HepG2 (cell line): ENCODE measurements around the gene ADSS1. TPM values are rescaled to one million over a fixed set of nuclear protein-coding genes. Genes with fewer than 3 reads are reported as not detected.

Source experiments
- ARID2 ChIP-seq: sonication (generic); formaldehyde crosslinking; IDR thresholded peaks from 2 replicates; pipeline ENCODE4 v1.8.1; 2022; ENCODE audit warnings: mild to moderate bottlenecking, missing genetic modification reagents, borderline replicate concordance
- BHLHE40 ChIP-seq: IDR thresholded peaks from 2 replicates; pipeline ENCODE4 v1.6.1; 2011; ENCODE audit warnings: low read length, improper control_type of control experiment
- DPF2 ChIP-seq: sonication (generic); formaldehyde crosslinking; IDR thresholded peaks from 2 replicates; pipeline ENCODE4 v1.4.0; 2020; ENCODE audit warnings: mild to moderate bottlenecking, low read depth, missing genetic modification reagents, borderline replicate concordance
- FOSL2 ChIP-seq: sonication (generic); formaldehyde crosslinking; IDR thresholded peaks from 2 replicates; pipeline ENCODE4 v1.4.0; 2020; ENCODE audit warnings: missing genetic modification reagents
- GABPA ChIP-seq, 2 experiments: IDR thresholded peaks; 2 replicates each; pipeline ENCODE4 v1.6.1; 2011 to 2016; ENCODE audit warnings: low read depth in 2 of 2, low read length in 1 of 2, missing biosample characterization in 1 of 2, missing genetic modification characterization in 1 of 2
- HOXA9 ChIP-seq: sonication (generic); formaldehyde crosslinking; IDR thresholded peaks from 2 replicates; pipeline ENCODE4 v1.8.1; 2022; ENCODE audit warnings: missing genetic modification reagents, mild to moderate bottlenecking, moderate library complexity, borderline replicate concordance
- KDM1A ChIP-seq: IDR thresholded peaks from 2 replicates; pipeline ENCODE4 v1.6.1; 2016; ENCODE audit warnings: missing compliant biosample characterization
- PCBP2 ChIP-seq: fragments of 200-400 bp; formaldehyde crosslinking; optimal IDR thresholded peaks from 2 replicates; pipeline ENCODE3; 2018; ENCODE audit warnings: low read length, low read depth; ENCODE audit not compliant: poor library complexity, severe bottlenecking
- SOX13 ChIP-seq, 3 experiments: fragments of 450-650 bp in 1 of 3; sonication (generic) in 1 of 3; formaldehyde crosslinking in 1 of 3; IDR thresholded peaks in 2 of 3; conservative IDR thresholded peaks in 1 of 3; 2 replicates each; pipeline versions ENCODE4 v1.5.0 to v1.6.1; 2016 to 2020; ENCODE audit warnings: antibody characterized with exemption in 1 of 3, mild to moderate bottlenecking in 1 of 3, missing compliant biosample characterization in 1 of 3, missing genetic modification reagents in 1 of 3, moderate library complexity in 1 of 3
- SPEN ChIP-seq: sonication (generic); formaldehyde crosslinking; IDR thresholded peaks from 2 replicates; pipeline ENCODE4 v1.5.1; 2020; ENCODE audit warnings: low read depth, mild to moderate bottlenecking, missing genetic modification reagents
- YEATS2 ChIP-seq: sonication (generic); formaldehyde crosslinking; IDR thresholded peaks from 2 replicates; pipeline ENCODE4 v1.4.0; 2020; ENCODE audit warnings: missing genetic modification reagents, borderline replicate concordance
- ZGPAT ChIP-seq: IDR thresholded peaks from 2 replicates; pipeline ENCODE4 v1.6.1; 2016; ENCODE audit warnings: mild to moderate bottlenecking
- ZNF256 ChIP-seq: sonication (generic); formaldehyde crosslinking; conservative IDR thresholded peaks from 2 replicates; pipeline ENCODE4 v1.4.0; 2020; ENCODE audit warnings: missing genetic modification reagents
- ZNF33A ChIP-seq: sonication (generic); formaldehyde crosslinking; IDR thresholded peaks from 2 replicates; pipeline ENCODE4 v1.5.1; 2020; ENCODE audit warnings: missing genetic modification reagents, mild to moderate bottlenecking, moderate library complexity, borderline replicate concordance
- ZNF431 ChIP-seq: sonication (generic); formaldehyde crosslinking; IDR thresholded peaks from 2 replicates; pipeline ENCODE4 v1.9.0; 2022; ENCODE audit warnings: missing genetic modification reagents, low read depth, mild to moderate bottlenecking, borderline replicate concordance
- ZNF484 ChIP-seq: sonication (generic); formaldehyde crosslinking; IDR thresholded peaks from 2 replicates; pipeline ENCODE4 v1.5.1; 2020; ENCODE audit warnings: mild to moderate bottlenecking, low read depth, missing genetic modification reagents, borderline replicate concordance
- ZNF850 ChIP-seq: sonication (generic); formaldehyde crosslinking; conservative IDR thresholded peaks from 2 replicates; pipeline ENCODE4 v1.9.0; 2021; ENCODE audit warnings: mild to moderate bottlenecking, missing genetic modification reagents
- polyA plus RNA-seq, 8 experiments: library from polyadenylated mRNA; depleted of rRNA in 3 of 8; stranded (reverse) in 7 of 8; unstranded in 1 of 8; fragments of >200 nt; fragmentation: Illumina TruSeq in 4 of 8; extraction: Trizol in 4 of 8; gene quantifications; 2 replicates each; pipeline versions ENCODE4 v1.2.1 to v1.2.3, GENCODE V29; 2011 to 2016; ENCODE audit warnings: low read depth in 4 of 8, missing spikeins in 1 of 8, mixed read lengths in 1 of 8; ENCODE audit not compliant: insufficient read depth in 1 of 8
- total RNA-seq, 5 experiments: library from RNA; depleted of rRNA; stranded (reverse); fragments of >200 nt; fragmentation: Illumina TruSeq; extraction: Trizol; gene quantifications; 2 replicates each; pipeline ENCODE4 v1.2.3, GENCODE V29; 2016; ENCODE audit warnings: low read depth in 1 of 5
- TF ChIP-seq, protein P1 (sequence below): sonication (generic); formaldehyde crosslinking; IDR thresholded peaks from 2 replicates; pipeline ENCODE4 v1.8.0; 2022; ENCODE audit warnings: mild to moderate bottlenecking, missing genetic modification reagents, moderate library complexity
- TF ChIP-seq, protein P2 (sequence below): sonication (generic); formaldehyde crosslinking; IDR thresholded peaks from 2 replicates; pipeline ENCODE4 v1.8.1; 2022; ENCODE audit warnings: low read depth, mild to moderate bottlenecking, missing genetic modification reagents
- TF ChIP-seq, protein P3 (sequence below): sonication (generic); formaldehyde crosslinking; IDR thresholded peaks from 2 replicates; pipeline ENCODE4 v1.4.0; 2020; ENCODE audit warnings: missing genetic modification reagents, low read depth, mild to moderate bottlenecking, borderline replicate concordance
- TF ChIP-seq, protein P4 (sequence below): sonication (generic); formaldehyde crosslinking; IDR thresholded peaks from 2 replicates; pipeline ENCODE4 v1.4.0; 2020; ENCODE audit warnings: mild to moderate bottlenecking, low read depth, missing genetic modification reagents

Gene ADSS1
- total and polyA plus RNA-seq, 2 of the 13 experiments (the other 11 are each of a cell fraction or from before 2014, with no cell fraction given): 1.0 to 36.7 TPM

GRCh38 chr14:104723651-104724406 is at the start of gene ADSS1 (continued):
- no peak for TF ChIP-seq ARID2 (CRISPR knock-in tag)
- no peak for TF ChIP-seq ZNF431
- no peak for TF ChIP-seq SPEN (CRISPR knock-in tag)
- TF ChIP-seq BHLHE40: no peak
- TF ChIP-seq DPF2 (CRISPR knock-in tag): no peak
- TF ChIP-seq FOSL2 (CRISPR knock-in tag): 0 out of 2 replicates have a peak, but pooled peaks have one; percentile 6
- peak; percentile 76; the same call in 1 of the 2 replicates for TF ChIP-seq ZGPAT
- no peak for TF ChIP-seq ZNF33A (CRISPR knock-in tag)
- no peak for TF ChIP-seq KDM1A (CRISPR knock-in tag)
- TF ChIP-seq, protein P1, sequence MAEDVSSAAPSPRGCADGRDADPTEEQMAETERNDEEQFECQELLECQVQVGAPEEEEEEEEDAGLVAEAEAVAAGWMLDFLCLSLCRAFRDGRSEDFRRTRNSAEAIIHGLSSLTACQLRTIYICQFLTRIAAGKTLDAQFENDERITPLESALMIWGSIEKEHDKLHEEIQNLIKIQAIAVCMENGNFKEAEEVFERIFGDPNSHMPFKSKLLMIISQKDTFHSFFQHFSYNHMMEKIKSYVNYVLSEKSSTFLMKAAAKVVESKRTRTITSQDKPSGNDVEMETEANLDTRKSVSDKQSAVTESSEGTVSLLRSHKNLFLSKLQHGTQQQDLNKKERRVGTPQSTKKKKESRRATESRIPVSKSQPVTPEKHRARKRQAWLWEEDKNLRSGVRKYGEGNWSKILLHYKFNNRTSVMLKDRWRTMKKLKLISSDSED (CRISPR knock-in tag): no peak
- TF ChIP-seq PCBP2: no peak
- no peak for TF ChIP-seq YEATS2 (CRISPR knock-in tag)
- TF ChIP-seq, protein P2, sequence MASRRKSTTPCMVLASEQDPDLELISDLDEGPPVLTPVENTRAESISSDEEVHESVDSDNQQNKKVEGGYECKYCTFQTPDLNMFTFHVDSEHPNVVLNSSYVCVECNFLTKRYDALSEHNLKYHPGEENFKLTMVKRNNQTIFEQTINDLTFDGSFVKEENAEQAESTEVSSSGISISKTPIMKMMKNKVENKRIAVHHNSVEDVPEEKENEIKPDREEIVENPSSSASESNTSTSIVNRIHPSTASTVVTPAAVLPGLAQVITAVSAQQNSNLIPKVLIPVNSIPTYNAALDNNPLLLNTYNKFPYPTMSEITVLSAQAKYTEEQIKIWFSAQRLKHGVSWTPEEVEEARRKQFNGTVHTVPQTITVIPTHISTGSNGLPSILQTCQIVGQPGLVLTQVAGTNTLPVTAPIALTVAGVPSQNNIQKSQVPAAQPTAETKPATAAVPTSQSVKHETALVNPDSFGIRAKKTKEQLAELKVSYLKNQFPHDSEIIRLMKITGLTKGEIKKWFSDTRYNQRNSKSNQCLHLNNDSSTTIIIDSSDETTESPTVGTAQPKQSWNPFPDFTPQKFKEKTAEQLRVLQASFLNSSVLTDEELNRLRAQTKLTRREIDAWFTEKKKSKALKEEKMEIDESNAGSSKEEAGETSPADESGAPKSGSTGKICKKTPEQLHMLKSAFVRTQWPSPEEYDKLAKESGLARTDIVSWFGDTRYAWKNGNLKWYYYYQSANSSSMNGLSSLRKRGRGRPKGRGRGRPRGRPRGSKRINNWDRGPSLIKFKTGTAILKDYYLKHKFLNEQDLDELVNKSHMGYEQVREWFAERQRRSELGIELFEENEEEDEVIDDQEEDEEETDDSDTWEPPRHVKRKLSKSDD (CRISPR knock-in tag): no peak
- no peak for TF ChIP-seq ZNF484 (CRISPR knock-in tag)
- TF ChIP-seq SOX13 (IDR thresholded peaks at IDR 0.05): no peak
- no peak; a peak in 1 of 4 replicates for TF ChIP-seq SOX13 (CRISPR knock-in tag; conservative IDR thresholded peaks at IDR 0.05 in 1 of 2, IDR thresholded peaks at IDR 0.05 in 1 of 2)
- TF ChIP-seq, protein P3, sequence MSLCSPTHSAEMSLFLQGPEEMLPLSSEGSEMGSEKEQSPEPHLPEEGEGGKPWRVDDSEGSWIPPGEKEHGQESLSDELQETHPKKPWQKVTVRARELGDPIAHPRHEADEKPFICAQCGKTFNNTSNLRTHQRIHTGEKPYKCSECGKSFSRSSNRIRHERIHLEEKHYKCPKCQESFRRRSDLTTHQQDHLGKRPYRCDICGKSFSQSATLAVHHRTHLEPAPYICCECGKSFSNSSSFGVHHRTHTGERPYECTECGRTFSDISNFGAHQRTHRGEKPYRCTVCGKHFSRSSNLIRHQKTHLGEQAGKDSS (CRISPR knock-in tag): peak; percentile 5
- TF ChIP-seq ZNF256: no peak
- TF ChIP-seq, protein P4, sequence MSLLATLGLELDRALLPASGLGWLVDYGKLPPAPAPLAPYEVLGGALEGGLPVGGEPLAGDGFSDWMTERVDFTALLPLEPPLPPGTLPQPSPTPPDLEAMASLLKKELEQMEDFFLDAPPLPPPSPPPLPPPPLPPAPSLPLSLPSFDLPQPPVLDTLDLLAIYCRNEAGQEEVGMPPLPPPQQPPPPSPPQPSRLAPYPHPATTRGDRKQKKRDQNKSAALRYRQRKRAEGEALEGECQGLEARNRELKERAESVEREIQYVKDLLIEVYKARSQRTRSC (CRISPR knock-in tag): no peak
- no peak for TF ChIP-seq HOXA9
- TF ChIP-seq GABPA (IDR thresholded peaks at IDR 0.05; ENCODE audit: low read depth, low read length): no peak
- no peak for TF ChIP-seq GABPA (CRISPR knock-in tag; IDR thresholded peaks at IDR 0.05; ENCODE audit: low read depth)
- TF ChIP-seq ZNF850 (CRISPR knock-in tag): no peak
